Measurements from ENCODE around the gene C10orf71. TPM values are rescaled to one million over a fixed set of nuclear protein-coding genes. Genes with fewer than 3 reads are reported as not detected.

C10orf71 gene
- polyA plus RNA-seq, 4 donors: 0.13 to 0.47 (median 0.19) TPM

DNA sequence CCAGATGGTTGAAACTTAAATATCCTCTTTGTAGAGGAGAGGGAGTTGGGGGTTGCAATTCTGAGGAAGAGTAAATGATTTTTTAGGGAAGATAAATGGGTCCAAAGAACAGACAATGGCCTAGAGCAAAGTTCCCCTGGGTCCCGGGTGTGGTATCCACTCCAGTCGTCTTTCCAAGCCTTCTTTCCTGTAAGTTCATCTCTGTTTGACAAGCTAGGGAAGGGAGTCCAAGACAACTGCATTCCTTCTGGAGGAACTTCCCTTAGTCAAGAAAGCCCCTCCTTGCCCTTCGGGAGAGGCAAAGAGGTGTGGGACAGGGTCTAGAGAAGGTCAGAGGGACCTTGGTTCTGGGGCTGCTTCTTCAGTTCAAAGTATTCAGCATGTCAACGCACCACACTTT is 33.4 kb downstream of the C10orf71 start:
- no peak for DNase-seq (ENCODE audit: low read depth in 4 of 4, low spot score in 3 of 4)

DNA sequence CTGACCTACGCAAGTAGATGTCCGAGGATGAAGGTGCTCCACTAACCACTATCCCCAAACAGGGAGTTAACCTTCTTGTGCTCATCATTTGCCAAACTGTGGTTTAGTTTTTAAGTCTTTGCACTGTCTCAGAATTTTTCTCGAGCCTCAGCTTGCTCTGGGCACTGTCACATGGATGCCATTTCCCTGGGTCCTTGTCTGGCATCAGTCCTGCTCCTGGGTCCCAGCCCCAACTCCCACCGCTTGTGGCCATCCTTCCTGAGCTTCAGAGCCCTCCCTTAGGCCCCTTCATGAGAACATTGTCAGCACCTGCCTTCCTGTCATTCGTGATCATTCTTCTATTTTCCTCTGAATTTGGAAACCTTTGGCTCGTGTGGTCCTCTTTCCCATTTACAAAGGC is 33.8 kb downstream of the C10orf71 start:
- no peak for DNase-seq (ENCODE audit: low read depth in 4 of 4, low spot score in 3 of 4)

DNA sequence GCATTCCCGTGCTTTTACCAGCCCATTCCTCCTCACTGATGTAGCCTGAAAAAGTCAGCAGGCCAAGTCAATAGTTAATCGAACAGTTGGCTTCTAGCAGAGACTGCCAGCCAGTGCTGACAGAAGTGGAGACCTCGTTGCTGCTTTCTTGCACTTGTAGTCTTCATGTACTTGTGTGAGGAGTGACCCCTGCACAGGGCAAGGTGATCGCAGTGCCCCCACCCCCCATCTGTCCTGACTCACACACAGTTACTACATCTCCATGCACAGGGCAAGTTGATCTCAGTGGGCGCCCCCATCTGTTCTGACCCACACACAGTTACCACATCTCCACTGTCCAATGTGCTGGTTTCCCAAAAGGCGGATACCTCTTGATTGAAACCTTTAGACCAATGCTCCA is 34.2 kb downstream of the C10orf71 start:
- no peak for DNase-seq (ENCODE audit: low read depth in 4 of 4, low spot score in 3 of 4)

- DNase-seq (ENCODE audit: low read depth in 4 of 4, low spot score in 3 of 4): no peak
Measured at GRCh38 chr10:49334964-49335363, 36.0 kb downstream of the C10orf71 start.

DNA sequence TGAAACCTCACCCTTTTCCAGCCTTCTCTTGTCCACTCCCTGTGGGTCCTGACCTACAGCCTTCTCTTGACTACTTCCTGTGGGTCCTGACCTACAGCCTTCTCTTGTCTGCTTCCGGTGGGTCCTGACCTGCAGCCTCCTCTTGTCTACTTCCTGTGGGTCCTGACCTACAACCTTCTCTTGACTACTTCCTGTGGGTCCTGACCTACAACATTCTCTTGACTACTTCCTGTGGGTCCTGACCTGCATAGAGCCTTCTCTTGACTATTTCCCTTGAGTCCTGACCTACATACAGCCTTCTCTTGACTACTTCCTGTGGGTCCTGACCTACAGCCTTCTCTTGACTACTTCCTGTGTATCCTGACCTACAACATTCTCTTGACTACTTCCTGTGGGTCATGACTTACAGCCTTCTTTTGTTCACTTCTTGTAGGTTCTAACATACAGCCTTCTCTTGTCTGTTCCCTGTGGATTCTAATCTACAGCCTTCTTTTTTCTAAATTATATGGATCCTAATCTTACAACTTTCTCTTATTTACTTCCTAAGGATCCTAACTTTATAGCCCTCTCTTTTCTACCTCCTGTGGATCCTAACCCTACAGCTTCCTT is 36.5 kb downstream of the C10orf71 start:
- DNase-seq (ENCODE audit: low read depth in 4 of 4, low spot score in 3 of 4): no peak

- DNase-seq (ENCODE audit: low read depth in 4 of 4, low spot score in 3 of 4): no peak
Measured at GRCh38 chr10:49338604-49339003, 39.6 kb downstream of the C10orf71 start.

- DNase-seq (ENCODE audit: low read depth in 4 of 4, low spot score in 3 of 4): no peak
Measured at GRCh38 chr10:49344840-49345239, 45.9 kb downstream of the C10orf71 start.

DNA sequence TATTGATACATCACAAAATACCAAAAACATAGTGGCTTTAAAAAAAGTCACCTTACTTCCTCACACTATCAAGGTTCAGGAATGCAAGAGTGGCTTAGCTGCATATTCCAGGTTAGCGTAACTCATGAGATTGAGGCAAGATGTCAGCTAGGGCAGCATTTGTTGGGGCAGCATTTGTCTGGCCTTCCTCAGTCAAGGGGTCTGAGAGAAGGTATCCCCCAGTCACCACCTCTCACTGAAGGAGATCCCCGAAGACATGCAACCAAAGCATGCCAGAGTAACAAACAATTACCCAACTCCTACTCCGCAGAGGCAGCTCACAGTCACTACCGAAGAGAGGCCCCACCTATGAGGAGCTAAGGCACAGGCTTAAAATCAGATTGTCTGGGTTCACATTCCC is 48.4 kb downstream of the C10orf71 start:
- DNase-seq (ENCODE audit: low read depth in 4 of 4, low spot score in 3 of 4): no peak

GRCh38 chr10:49347827-49348226 is 48.9 kb downstream of the C10orf71 start:
- no peak for DNase-seq (ENCODE audit: low read depth in 4 of 4, low spot score in 3 of 4)

DNA sequence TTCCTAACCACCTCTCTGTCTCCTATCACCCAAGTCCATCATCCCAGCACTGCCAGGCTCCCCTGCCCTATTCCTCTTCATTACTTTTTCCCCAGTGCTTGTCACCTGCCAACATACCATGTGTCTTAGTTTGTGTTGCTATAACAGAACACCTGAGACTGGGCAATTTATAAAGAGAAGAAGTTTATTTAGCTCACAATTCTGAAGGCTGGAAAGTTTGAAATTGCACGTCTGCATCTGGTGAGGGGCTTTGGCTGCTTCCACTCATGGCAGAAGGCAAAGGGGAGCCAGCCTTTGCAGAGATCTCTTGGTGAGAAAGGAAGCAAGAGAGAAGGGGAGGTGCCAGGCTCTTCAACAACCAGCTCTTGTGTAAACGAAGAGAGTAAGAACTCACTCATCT is 49.6 kb downstream of the C10orf71 start:
- DNase-seq (ENCODE audit: low read depth in 4 of 4, low spot score in 3 of 4): no peak

DNA sequence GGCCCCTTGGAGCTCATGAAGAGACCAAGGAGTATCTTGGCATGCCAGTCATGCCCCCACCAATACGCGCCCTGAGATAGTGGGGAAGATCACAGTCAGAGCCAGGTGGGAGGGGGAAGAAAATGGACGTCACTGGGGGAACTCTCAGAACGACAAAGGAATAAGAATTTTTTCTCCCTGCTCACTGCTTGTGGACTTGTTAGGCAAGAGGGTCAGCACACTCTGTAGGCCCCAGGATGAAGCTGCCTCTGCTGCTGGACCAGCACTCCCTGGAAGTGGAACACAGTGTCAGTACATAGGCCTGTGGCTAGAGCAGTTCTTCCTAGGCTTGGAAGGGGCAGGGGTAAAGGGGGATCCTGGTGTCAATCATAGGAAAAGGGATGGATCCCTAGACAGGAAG is 50.4 kb downstream of the C10orf71 start:
- no peak for DNase-seq (ENCODE audit: low read depth in 4 of 4, low spot score in 3 of 4)

GRCh38 chr10:49350138-49350537 is 51.2 kb downstream of the C10orf71 start:
- DNase-seq (ENCODE audit: low read depth in 4 of 4, low spot score in 3 of 4): no peak

GRCh38 chr10:49350846-49351532 is 52.0 kb downstream of the C10orf71 start:
- DNase-seq (ENCODE audit: low read depth in 4 of 4, low spot score in 3 of 4): no peak

- no peak for DNase-seq (ENCODE audit: low read depth in 4 of 4, low spot score in 3 of 4)
Measured at GRCh38 chr10:49351669-49352068, 52.7 kb downstream of the C10orf71 start.

DNA sequence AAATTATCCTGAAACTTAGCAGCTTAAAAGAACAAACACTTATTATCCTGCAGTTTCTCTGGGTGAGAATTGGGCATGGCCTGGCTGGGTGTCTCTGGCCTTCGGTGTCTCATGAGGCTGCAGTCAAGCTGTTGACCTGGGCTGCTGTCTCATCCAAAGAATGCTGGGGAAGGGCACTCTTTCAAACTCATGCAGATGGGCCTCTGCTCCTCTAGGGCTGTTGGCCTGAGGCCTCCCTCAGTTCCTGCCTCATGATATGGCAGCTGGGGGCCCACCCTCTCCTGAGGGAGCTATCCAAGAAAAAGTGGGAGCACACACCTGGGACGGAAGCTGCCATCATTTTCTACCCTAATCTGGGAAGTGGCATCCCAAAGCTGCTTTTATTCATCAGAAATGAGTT is 53.4 kb downstream of the C10orf71 start:
- DNase-seq (ENCODE audit: low read depth in 4 of 4, low spot score in 3 of 4): no peak

DNA sequence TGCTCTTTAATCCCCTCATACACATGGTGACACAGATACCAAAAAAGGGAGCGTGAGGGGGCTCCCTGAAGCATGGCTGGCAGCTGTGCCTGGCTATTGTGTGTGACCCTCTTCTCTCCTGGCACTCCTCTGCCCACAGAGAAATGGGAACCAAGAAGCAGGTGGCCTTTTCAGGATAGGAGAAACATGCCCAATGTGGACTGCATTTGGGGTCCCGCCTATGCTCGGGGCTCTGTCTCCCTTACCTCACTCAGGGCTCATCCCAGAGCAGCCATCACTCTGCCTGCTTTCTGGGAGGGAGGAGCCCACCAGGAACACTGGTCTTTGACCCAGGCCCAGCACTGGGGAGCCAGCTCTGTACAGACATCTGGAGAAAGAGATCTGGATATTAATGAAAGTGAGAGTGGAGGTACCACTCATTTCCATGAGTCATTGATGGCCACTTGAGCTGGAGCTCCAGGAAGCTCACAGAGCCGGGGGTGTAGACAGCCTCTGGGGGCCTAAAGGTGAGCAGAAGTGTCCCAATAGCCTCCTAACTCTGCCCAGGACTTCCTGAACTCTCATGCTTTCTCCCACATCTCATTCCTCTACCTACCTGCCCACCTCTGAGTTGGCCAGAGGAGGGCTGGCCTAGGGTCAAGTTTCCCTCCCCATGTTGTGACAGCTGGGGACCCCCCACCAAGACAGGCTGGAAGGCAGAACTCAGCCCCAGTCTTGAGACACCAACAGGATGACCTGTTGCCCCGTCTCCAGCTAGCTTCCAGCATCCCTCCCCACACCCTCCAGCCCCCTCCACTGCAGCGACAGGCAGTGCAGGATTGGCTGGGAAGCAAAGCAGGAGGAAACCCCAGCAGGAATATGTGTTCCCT is 54.3 kb downstream of the C10orf71 start:
- no peak for DNase-seq (ENCODE audit: low read depth in 4 of 4, low spot score in 3 of 4)

- no peak for DNase-seq (ENCODE audit: low read depth in 4 of 4, low spot score in 3 of 4)
Measured at GRCh38 chr10:49353895-49354566, 55.1 kb downstream of the C10orf71 start.

DNA sequence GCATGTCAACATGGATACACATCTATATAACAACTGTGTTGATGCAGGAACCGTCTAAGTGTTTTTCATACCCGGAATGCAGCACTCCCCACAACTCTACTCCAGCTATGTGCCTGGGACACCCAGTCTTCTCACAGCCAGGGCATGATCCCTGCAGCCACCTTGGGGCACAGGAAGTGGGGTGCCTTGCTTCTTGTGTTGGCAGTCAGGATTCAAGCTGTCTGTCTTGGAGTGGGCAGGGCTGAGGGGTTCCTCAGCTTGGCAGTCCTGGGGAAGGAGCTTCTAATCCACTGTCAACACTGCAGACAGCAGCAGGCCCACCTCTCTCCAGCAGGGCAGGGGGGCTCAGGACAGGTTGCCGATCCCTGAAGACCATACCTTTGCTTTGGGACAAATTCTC is 55.6 kb downstream of the C10orf71 start:
- no peak for DNase-seq (ENCODE audit: low read depth in 4 of 4, low spot score in 3 of 4)

DNA sequence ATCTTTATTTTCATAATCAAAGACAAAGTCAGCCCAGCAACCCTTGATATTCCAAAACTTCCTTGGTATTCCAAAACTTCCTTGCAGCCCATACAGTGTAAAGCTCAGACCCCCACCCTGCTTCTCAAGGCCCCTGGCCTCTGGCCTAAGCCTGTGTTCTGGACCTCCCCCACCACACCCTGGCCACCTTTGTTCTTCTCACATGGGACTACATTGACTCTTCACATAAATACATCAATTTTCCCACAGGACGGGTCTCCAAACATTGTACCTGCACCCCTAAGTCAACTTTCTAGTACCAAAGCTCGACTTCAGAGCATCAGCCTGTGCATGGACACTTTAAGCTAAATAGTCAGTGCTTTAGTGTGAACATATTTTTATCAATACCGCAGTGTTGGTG is 56.3 kb downstream of the C10orf71 start:
- no peak for DNase-seq (ENCODE audit: low read depth in 4 of 4, low spot score in 3 of 4)

- DNase-seq (ENCODE audit: low read depth in 4 of 4, low spot score in 3 of 4): no peak
Measured at GRCh38 chr10:49356181-49356580, 57.2 kb downstream of the C10orf71 start.

GRCh38 chr10:49356944-49357343 is 58.0 kb downstream of the C10orf71 start:
- DNase-seq (ENCODE audit: low read depth in 4 of 4, low spot score in 3 of 4): no peak

Data from left renal pelvis (tissue), 4 donors.